ENCODE data around the gene RETREG2.

DNA sequence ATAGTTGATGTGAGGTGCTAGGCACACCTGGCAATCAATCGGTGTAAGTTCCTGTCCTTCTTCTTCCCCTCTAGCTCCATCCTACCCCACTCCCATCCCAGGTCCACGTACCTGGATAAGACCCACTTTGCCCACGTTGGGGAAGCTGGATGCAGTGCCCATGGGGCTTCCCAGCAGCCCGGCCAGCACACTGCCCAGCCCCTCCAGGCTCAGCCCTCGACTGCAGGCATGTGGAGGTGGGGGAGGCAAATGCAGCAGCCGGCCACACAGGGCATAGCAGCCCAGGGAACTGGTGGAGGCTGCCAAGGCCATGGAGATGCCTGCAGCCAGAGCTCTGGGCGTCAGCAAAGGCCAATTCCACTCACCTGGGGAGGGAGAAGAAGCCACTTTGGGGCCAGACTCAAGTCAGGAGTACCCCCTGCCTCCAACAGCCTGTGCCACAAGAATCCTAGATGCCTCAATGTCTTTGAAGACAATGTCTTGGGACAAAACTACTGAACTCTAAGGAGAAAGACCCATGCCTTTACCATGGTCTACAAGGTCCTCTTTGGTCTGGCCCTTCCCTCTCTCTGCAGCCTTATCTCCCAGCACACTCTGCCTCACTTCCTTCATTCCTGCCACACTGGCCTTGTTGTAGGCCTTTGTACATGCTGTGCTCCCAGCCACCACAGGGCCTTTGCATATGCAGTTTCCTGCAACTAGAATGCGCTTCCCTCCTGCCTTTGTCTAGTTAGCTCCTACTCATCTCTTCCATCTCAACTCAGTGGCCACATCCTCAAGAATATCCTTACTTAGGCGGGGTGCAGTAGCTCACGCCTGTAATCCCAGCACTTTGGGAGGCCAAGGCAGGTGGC is 12.8 kb upstream of the RETREG2 start:
- TF ChIP-seq, protein P1, sequence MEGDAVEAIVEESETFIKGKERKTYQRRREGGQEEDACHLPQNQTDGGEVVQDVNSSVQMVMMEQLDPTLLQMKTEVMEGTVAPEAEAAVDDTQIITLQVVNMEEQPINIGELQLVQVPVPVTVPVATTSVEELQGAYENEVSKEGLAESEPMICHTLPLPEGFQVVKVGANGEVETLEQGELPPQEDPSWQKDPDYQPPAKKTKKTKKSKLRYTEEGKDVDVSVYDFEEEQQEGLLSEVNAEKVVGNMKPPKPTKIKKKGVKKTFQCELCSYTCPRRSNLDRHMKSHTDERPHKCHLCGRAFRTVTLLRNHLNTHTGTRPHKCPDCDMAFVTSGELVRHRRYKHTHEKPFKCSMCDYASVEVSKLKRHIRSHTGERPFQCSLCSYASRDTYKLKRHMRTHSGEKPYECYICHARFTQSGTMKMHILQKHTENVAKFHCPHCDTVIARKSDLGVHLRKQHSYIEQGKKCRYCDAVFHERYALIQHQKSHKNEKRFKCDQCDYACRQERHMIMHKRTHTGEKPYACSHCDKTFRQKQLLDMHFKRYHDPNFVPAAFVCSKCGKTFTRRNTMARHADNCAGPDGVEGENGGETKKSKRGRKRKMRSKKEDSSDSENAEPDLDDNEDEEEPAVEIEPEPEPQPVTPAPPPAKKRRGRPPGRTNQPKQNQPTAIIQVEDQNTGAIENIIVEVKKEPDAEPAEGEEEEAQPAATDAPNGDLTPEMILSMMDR (IDR thresholded peaks at IDR 0.05; ENCODE audit: low read depth, low read length, missing input control) = no peak
- TF ChIP-seq TAF1 (conservative IDR thresholded peaks at IDR 0.05) = no peak
- TF ChIP-seq EGR1 (IDR thresholded peaks at IDR 0.05; ENCODE audit: low read depth in 2 of 2) = no peak
- TF ChIP-seq, protein P2, sequence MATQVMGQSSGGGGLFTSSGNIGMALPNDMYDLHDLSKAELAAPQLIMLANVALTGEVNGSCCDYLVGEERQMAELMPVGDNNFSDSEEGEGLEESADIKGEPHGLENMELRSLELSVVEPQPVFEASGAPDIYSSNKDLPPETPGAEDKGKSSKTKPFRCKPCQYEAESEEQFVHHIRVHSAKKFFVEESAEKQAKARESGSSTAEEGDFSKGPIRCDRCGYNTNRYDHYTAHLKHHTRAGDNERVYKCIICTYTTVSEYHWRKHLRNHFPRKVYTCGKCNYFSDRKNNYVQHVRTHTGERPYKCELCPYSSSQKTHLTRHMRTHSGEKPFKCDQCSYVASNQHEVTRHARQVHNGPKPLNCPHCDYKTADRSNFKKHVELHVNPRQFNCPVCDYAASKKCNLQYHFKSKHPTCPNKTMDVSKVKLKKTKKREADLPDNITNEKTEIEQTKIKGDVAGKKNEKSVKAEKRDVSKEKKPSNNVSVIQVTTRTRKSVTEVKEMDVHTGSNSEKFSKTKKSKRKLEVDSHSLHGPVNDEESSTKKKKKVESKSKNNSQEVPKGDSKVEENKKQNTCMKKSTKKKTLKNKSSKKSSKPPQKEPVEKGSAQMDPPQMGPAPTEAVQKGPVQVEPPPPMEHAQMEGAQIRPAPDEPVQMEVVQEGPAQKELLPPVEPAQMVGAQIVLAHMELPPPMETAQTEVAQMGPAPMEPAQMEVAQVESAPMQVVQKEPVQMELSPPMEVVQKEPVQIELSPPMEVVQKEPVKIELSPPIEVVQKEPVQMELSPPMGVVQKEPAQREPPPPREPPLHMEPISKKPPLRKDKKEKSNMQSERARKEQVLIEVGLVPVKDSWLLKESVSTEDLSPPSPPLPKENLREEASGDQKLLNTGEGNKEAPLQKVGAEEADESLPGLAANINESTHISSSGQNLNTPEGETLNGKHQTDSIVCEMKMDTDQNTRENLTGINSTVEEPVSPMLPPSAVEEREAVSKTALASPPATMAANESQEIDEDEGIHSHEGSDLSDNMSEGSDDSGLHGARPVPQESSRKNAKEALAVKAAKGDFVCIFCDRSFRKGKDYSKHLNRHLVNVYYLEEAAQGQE (IDR thresholded peaks at IDR 0.05) = no peak
- TF ChIP-seq RAD21 (IDR thresholded peaks at IDR 0.05) = no peak
- no peak for TF ChIP-seq GABPA (IDR thresholded peaks at IDR 0.05 in 1 of 2, conservative IDR thresholded peaks at IDR 0.05 in 1 of 2)
- TF ChIP-seq YY1 (IDR thresholded peaks at IDR 0.05) = no peak
- TF ChIP-seq SP1 (IDR thresholded peaks at IDR 0.05) = no peak
